Tibial nerve (tissue), 4 donors: ENCODE measurements around the gene ZBTB47.

Experiments
- EP300 ChIP-seq, 2 donors: sonication (generic); formaldehyde crosslinking; IDR thresholded peaks; one replicate each; pipeline ENCODE4 v1.6.1; 2017; ENCODE audit warnings: antibody characterized with exemption in 2 of 2, mild to moderate bottlenecking in 1 of 2
- POLR2A ChIP-seq, 2 donors: fragments of 450-650 bp; IDR thresholded peaks; one replicate each; pipeline ENCODE4 v1.6.1; 2017; ENCODE audit warnings: antibody characterized with exemption in 2 of 2, mild to moderate bottlenecking in 2 of 2, moderate library complexity in 2 of 2
- TF ChIP-seq, protein P1 (sequence below), 5 experiments: fragments of 200-600 bp in 3 of 5; fragments of 450-650 bp in 2 of 5; sonication (generic) in 3 of 5; IDR thresholded peaks; one replicate each; pipeline ENCODE4 v1.5.1; 2016 to 2019; ENCODE audit warnings: antibody characterized with exemption in 5 of 5, mild to moderate bottlenecking in 3 of 5, moderate library complexity in 2 of 5

DNA sequence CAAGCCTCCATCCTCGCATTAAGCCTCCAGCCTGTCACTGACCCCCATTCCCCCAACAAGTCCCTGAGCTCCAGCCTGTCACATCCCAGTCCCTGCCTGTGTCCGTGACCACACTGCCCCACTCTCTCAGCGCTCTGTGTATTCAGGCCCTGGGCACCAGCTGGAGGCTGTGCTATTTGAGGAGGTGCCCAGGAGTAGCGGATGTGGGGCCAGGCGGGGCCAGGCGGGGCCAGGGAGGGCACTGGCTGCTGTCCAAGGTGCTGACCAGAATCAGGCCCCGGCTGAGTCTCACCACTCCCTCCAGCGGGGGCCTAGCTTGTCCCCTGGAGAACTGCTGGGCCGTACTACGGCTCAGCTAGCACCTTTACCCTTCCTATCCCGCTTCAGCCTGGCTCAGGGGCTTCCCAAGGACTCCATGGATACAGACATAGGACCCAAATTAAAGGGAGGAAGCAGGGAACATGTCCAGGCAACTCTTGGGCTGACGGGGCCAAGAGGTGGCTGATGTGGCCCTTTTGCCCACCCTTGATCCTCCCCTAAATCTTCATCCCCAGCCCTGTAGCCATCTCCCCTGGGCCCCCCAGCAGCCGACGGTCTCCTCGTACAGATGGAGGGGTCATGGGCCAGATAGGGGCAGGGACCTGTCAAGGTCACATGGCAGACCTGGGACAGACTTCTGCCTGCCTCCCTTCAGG lies 48.0 kb downstream of the ZBTB47 start:
- TF ChIP-seq EP300 (IDR thresholded peaks at IDR 0.05): no peak
- TF ChIP-seq, protein P1, sequence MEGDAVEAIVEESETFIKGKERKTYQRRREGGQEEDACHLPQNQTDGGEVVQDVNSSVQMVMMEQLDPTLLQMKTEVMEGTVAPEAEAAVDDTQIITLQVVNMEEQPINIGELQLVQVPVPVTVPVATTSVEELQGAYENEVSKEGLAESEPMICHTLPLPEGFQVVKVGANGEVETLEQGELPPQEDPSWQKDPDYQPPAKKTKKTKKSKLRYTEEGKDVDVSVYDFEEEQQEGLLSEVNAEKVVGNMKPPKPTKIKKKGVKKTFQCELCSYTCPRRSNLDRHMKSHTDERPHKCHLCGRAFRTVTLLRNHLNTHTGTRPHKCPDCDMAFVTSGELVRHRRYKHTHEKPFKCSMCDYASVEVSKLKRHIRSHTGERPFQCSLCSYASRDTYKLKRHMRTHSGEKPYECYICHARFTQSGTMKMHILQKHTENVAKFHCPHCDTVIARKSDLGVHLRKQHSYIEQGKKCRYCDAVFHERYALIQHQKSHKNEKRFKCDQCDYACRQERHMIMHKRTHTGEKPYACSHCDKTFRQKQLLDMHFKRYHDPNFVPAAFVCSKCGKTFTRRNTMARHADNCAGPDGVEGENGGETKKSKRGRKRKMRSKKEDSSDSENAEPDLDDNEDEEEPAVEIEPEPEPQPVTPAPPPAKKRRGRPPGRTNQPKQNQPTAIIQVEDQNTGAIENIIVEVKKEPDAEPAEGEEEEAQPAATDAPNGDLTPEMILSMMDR (IDR thresholded peaks at IDR 0.05): no peak
- TF ChIP-seq POLR2A (IDR thresholded peaks at IDR 0.05): no peak
